DOHH2 (cell line): ENCODE data around the gene SLC6A1.

Experiments
- CTCF ChIP-seq: fragments of 200-600 bp; sonication (generic); IDR thresholded peaks from one replicate; pipeline ENCODE4 v1.5.1; 2014; ENCODE audit warnings: antibody characterized with exemption, mild to moderate bottlenecking, low read depth, low read length; ENCODE audit not compliant: poor library complexity, severe bottlenecking
- EZH2phosphoT487 ChIP-seq: fragments of 200-600 bp; sonication (generic); IDR thresholded peaks from 2 replicates; pipeline ENCODE4 v1.6.1; 2017; ENCODE audit warnings: borderline replicate concordance, mild to moderate bottlenecking, antibody characterized with exemption, low read length, moderate library complexity, mixed read lengths

- TF ChIP-seq CTCF (peak; percentile 60), EZH2phosphoT487 (no peak)
Observed at GRCh38 chr3:11059090-11059798, 66.7 kb downstream of the SLC6A1 start.
